ENCODE results near the gene BICD1. TPM values are rescaled to one million over a fixed set of nuclear protein-coding genes. Genes with fewer than 3 reads are reported as not detected.
"Not testable (repeated sequence)": the region's sequence is repeated elsewhere in the genome, so short reads cannot be mapped to it uniquely, and the experiment has no call there.

BICD1 gene
- total RNA-seq, 1 experiment from 2014 or later: 21.1 TPM

DNA sequence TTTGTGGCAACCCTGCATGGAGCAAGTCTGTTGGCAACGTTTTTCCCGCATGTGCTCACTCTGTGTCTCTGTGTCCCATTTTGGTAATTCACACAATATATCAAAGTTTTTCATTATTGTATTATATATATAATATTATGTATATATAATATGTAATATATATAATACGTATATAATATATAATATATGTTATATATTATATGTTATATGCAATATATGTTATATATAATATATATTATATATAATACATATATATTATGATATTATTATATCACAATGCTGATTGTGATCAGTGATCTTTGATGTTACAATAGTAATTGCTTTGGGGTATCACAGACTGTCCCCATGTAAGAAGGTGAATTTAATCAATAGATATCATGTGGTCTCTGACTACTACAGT, 84.8 kb downstream of the BICD1 start:
- DNase-seq (ENCODE audit: low spot score): no peak

DNA sequence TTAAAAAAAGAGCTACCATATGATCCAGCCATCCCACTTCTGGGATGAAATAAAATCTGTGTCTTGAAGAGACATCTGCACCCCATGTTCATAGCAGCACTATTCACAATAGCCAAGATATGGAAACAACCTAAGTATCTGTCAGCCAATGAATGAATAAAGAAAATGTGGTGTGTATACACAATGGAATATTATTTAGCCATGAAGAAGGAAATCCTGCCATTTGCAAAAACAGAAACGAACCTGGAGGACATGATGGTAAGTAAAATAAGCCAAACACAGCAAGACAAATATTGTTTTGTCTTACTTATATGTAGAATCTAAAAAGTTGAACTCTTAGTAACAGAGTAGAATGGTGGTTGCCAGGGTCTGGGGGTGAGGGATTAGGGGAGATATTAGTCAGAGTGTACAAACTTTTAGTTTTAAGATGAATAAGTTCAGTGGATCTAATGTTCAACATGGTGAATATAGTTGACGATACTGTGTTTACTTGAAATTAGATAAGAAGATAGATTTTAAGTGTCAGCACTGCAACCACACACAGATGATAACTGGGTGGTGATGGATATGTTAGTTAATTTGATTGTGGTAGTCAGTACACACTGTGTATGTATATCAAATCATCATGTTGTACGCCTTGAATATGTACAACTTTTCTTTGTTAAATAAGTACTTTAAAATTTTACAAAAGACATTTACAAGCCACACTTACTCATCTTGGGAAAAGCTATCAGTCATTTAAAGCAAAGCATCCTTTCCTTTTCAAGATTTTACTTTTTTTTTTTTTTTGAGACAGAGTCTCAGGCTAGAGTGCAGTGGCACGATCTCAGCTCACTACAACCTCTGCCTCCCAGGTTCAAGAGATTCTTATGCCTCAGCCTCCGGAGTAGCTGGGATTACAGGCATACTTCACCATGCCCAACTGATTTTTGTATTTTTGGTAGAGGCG, 89.9 kb downstream of the BICD1 start:
- DNase-seq (ENCODE audit: low spot score): no peak

DNA sequence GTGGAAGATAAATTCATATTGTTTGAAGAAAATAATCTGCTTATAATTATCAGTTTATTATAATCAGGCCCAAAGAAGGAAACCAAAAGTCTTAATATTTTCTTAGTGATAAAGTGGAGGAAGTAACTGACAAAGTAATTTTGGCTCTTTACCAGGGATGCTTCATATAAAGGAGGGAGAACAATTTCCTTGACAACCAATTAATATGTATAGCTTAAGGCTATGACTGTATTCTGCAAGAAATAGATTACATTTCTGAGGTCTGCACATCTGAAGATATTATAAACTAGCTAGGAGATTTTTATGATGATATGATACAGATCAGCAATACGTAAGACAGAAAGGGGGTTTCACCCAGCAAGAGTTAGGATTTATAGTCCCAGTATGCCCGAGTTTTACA, 90.8 kb downstream of the BICD1 start:
- DNase-seq (ENCODE audit: low spot score): no peak

DNA sequence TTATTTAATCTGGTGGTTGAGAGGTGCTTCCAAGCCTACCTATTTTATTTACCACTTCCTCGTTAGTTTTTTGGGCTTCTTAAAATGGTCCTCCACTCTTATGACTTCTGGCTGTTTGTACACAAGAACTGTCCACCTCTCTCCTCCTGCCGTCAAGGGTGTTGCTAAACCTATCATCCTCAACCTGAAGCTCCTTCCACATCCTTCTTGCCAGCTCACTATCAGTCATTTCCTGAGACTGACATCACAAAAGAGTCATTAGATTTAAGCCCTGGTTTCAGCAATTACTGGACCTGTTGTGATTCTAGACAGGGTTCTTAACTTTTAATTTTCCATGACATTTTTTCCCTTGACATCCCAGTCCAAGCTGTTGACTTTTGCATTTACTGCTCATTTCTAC, 91.9 kb downstream of the BICD1 start:
- no peak for DNase-seq (ENCODE audit: low spot score)

DNA sequence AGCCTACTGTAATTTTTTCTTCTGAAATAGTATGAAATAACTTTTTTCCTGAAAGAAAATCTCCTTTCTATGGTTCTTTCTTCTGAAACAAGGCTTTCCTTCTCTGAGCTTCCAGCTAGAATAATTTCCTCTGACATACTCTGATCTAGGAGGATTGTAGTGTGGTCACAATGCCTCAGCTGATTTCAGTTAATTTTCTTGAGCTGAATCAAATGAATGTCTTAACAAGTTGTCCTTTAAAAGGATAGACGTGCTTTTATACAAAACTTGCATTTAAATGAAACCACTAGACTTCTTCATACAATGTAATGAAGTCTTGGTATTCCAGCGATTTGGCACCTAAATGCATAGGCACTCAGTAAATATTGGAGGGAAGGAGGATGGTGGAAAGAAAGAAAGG, 94.4 kb downstream of the BICD1 start:
- DNase-seq (ENCODE audit: low spot score): no peak

DNA sequence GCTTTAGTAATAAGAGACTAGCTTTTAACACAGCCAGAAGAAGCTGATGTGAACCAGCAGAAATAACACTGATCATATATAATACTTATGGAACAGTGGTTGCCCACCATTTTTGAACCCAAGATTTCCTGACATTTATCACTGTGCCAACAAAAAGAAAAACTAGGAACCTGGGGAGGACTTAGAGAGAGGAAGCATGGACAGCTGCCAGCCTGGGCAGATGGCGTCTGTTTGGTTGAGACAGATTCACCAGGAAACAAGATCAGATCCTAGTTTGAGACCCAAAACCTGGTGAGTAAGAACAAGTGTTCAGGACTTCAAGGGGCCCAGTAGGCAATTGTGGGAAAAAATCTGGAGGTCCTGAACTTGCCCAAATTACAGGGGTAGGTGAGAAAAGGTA, 95.3 kb downstream of the BICD1 start:
- no peak for DNase-seq (ENCODE audit: low spot score)

DNA sequence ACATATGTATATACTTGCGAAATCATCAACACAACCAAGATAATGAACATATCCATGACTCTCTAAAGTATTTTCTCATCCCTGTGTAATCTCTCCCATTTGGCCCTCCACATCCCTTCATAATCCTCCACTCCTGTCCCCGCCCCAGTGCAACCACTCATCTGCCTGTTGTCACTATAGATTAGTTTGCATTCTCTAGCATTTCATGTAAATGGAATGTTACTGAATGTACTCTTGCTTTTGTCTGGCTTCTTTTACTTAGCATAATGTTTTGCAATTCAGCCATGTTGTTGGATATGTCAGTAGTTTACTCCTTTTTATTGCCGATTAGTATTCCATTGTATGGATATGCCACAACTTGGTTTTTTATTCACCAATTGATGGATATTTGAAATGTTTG, 99.1 kb downstream of the BICD1 start:
- no peak for DNase-seq (ENCODE audit: low spot score)

DNA sequence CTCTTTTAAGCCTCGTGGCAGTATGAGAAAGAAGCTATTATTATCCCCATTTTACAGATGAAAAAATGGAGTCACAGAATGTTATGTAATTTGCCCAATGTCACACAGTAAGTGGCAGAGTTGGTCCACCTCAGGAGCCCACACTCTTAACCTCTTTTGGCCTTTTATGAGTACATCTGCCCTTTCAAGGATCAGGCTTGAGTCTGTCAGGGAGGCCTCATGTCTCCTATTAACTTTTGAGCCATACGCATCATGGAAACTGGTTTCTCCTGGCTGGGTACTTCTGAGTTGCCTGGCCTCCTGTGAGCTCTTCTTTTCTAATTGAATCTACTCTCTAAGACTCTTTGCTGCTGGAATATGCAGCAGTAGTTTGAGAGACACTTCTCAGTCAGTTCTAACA, 101.7 kb downstream of the BICD1 start:
- no peak for DNase-seq (ENCODE audit: low spot score)

DNA sequence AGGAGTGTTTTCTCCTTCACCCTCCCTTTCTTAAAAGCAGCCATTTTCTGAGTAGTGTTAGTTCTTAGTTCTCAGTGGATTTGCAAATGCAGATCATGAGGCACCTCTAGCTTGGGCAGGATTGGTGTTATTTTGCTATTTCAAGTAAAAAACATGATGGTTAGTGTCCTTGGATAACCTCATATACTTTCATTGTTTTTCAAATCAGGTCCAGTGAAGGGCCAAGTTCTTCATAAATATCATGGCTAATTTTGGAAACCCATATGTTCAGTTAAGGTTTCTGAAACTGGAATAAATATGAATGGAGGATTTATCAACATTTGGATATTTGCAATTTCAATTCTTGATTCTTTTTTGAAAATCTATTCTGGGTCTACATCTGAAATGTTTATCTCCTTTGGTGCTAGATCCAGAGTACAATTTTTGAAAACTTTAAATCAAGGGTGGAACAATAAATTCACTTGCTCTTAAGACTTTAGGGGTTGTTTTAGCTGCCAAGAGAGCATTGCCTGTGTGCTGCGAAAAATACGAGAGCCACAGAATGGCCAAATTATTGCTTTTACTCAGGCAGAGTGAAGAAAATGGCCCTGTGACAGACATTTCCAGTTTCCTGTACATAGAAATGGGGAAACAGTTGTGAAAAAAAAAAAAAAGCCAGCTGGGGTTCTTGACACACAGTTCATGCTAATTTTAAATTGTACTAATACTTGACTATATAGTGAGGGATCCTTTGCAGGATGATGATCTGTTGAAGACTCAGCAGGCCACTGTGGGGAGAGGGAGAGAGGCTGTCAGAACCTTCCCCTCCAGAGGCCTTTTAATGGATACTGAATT, 104.6 kb downstream of the BICD1 start:
- no peak for DNase-seq (ENCODE audit: low spot score)

DNA sequence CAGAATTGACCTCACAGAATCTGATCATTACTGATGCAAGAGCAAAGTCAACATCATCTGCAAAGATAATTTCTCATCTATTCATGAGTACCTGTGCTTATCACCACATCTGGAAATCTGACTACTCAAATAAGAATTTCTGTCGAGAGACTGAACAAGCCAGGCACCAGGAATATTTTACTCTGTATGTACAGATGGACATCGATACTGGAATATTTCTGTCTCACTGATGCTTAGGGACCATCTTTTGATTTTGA, 105.2 kb downstream of the BICD1 start:
- DNase-seq (ENCODE audit: low spot score): no peak

DNA sequence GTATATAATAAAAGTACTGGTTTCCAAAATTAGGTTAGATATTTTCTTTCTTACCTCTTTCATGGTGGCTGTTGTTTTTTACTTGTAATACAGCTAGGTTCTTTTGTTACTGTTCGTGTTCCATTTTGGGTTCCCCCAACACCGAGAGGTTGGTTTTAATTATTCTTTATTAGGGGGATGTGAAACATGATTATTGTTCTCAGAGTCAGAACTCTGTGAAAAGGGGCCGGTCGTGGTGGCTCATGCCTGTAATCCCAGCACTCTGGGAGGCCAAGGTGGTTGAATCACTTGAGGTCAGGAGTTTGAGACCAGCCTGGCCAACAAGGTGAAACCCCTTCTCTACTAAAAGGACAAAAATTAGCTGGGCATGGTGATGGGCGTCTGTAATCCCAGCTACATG, 108.1 kb downstream of the BICD1 start:
- no peak for DNase-seq (ENCODE audit: low spot score)

DNA sequence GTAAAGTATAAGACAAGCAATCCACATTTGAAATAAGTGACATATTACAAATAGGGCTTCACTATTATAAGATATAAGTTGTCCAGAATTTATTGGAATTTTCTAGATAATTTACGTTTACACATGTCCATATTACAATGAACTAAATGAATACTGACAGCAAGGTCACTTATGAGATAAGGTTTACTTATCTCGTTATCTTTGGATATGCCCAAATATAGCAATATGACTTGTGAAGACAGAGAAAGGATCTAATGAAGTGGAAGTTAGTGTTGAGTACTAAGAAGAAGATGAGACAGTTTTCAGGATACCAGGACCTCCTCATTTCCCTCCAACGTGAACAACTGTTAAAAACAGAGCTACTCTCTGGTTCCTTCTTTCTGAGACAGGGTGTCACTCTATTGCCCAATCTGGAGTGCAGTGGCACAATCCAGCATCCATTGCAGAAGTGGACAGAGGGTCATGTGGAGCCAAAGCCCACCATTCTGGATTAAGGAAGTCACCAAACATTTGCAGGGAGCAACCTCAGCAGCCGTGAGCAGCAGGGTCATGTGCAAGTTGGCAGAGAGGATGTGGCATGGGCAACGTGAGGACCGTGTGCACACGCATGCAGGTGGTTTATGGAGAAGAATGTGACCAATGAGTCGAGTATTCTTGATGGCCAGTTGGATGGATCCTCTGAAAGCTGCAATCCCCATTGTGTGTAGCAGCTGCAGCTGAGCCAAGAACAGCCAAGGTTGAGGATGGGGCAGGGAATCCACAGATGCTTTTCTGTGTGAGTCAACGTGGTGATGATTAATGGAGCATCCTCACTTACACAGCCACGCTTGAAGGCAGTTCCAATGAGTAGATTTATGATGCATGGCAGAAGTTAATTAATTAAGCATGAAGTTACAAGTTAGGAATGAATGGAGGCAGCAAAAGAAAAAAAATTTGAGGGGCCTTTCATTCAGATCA, 111.0 kb downstream of the BICD1 start:
- no peak for DNase-seq (ENCODE audit: low spot score)

DNA sequence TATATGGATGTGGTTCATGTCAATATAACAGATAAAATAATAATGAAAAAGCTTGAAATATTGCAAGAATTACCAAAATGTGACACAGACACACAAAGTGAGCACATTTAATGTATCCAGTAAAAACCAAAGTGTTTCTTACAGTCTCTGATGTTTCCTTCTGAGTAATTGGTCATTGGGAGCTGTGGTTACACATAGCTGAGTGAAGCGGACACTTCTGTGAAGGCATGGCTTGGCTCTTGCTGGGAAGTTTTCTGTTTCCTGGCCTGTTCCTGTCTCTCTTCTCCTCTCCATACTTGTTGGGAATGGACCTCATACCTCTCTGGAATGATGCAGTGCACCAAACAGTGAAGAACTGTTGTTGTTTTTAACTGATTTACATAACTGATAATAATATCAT, 117.3 kb downstream of the BICD1 start:
- DNase-seq (ENCODE audit: low spot score): no peak

DNA sequence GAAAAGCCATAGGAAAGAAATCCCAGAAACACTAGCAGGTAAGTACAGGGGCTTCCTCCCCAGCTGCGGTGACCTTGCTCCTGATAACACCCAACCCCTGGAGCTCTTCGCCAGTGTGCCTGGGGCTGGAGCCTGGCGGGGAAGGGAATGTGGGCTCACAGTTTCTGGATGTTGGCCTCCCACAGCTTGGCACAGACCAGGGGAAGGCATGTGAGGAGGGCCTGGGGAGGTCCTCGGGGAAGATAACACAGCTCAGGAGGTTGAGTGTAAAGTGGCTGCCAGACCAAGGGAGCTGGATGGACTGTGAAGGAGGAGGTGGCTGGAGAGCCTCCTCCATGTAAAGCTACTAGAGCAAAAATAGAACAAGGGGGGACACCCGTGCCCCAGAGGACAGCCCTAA, 120.1 kb downstream of the BICD1 start:
- no peak for DNase-seq (ENCODE audit: low spot score)

DNA sequence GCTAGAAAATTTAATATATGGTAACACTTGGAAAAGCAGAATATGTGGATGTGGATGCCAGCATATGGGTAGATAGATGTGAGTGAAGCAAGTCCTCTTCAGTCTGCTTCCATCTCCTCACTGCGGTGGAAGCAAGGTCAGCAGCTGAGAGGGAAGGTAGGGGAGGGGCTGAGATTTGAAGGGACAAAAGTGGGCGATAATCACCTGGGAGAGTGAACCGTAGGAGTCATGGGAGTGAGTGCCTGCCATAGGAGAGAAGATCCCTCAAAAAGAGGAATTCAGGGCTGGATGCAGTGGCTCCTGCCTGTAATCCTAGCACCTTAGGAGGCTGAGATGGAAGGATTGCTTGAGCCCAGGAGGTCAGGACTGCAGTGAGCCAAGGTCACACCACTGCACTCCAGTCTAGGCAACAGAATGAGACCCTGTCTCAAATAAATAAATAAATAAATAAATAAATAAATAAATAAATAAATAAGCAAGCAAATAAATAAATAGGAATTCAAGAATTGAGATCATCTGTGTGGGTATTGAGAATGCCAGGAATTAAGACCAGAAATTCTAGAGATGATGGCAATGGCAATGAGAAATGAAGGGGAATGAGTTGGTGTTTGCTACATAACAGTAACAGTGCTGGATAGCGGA, 123.4 kb downstream of the BICD1 start:
- no peak for DNase-seq (ENCODE audit: low spot score)

DNA sequence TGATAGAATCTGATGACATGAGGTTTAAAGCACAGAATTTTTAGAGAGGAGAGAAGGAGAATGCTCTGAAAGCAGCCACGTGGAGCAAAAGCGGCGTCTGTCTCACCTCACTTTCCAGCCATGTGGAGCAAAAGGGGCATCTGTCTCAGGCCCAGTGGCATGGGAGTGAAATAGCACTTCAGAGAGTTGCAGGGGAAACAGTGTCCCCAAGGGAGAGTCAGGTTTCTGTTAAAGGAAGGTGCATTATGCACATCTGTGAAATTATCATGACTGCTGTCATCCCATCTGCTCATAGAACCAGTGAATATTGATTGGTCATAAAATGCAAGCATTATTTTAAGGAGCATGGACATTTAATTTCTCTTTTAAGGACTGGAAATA, 124.0 kb downstream of the BICD1 start:
- DNase-seq (ENCODE audit: low spot score): no peak

DNA sequence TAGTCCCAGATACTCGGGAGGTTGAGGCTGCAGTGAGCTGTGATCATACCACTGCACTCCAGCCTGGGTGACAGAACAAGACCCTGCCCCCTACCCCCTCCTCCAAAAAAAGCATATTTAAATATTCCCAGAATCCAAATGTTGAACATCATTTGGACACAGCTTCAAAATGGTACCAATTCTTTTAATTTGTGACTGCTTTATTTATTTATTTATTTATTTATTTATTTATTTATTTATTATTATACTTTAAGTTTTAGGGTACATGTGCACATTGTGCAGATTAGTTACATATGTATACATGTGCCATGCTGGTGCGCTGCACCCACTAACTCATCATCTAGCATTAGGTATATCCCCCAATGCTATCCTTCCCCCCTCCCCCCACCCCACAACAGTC, 124.7 kb downstream of the BICD1 start:
- DNase-seq (ENCODE audit: low spot score): not testable (repeated sequence)

DNA sequence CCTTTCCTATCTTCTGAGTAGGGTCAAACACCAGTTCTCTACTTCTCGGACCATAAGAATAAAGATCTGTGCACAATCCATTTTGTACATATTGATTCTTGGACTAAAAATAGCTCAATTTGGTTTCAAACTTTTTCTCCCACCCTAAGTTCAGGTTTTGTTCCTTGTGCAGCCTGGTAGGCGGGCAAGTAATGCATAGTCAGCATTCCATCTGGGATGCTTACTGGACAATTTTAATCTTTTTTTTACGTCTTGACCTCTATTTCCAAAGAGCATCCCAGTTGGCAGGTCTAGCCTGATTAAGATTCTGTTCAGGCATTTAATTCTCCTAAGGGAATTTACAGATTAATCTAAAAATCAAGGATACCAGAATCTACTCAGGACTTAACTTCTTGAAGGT, 126.9 kb downstream of the BICD1 start:
- no peak for DNase-seq (ENCODE audit: low spot score)

DNA sequence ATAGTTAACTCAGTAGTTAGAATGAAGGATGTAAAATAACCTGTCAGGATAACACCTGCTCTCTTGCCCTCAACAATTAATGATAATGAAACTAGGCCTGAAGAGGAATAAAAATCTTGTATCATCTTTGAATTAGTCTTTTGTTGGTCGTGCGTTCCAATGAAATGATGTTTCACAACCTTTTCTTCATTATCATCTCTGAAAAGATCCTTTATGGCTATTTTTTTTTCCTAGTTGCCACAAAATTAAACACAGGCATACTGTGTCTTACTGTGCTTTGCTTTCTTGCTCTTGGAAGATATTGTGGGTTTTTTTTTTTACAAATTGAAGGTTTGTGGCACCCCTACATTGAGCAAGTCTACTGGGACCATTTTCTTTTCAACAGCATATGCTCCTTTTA, 128.6 kb downstream of the BICD1 start:
- no peak for DNase-seq (ENCODE audit: low spot score)

DNA sequence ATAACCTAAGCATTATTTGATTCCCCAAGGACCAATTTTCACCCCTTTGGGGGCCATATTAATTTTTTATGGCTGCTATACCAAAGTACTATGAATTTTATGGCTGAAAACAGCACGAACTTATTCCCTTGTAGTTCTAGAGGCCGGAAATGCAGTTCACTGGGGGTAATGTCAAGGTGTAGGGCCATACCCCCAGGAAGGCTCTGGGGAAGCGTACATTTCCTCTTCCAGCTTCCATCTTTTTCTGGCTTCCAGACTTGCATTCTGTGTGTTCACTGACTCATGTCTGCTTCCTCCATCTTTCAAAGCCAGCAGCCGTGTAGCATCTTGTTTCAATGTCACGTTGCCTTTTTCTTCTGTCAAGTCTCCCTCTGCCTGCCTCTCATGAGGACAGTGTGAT, 133.5 kb downstream of the BICD1 start:
- no peak for DNase-seq (ENCODE audit: low spot score)

DNA sequence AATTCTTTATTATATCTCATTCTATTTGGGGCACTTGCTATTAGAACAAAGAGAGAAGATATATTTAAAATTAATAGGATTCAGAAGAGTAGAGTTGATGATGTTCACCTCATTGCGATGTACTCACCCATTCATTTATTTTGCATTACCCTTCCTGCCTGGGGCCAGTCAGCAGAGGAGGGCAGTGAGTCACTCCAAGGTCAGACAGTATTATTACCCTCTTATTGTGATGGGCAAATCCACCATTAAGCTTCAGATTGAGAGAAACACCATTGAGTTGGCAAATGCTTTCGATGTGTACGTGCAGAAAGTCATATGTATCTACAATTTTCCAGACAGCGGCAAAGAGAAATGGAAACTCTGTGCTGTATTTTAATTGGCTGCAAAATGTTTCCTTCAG, 134.2 kb downstream of the BICD1 start:
- no peak for DNase-seq (ENCODE audit: low spot score)

DNA sequence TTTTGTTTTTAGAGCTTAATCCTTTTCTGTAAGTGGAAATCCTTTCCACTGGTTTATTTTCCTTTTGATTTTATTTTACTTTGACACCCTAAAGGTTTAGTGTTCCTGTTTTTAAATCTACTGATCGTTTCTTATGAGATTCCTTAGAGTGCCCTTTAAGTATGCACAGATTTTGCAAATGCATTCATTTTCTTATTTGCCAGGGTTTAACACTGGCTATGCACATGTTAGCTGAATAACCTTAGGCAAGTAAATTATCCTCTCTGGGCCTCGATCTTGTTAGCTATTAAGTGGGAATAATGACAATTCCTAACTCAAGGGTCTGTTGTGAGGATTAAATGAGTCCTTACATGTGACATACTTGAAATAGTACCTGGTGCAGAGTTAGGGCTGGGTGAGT, 136.0 kb downstream of the BICD1 start:
- DNase-seq (ENCODE audit: low spot score): no peak
